Measurements from ENCODE around the gene CTU2. TPM values are rescaled to one million over a fixed set of nuclear protein-coding genes. Genes with fewer than 3 reads are reported as not detected.
A peak's percentile ranks its signal among the peaks of the same experiment; 100 is the strongest.

The CTU2 gene
- total and polyA plus RNA-seq, 10 of the 15 experiments (the other 5 are each of a cell fraction or from before 2014, with no cell fraction given) = 0.32 to 44.5 (median 18.2) TPM

DNA sequence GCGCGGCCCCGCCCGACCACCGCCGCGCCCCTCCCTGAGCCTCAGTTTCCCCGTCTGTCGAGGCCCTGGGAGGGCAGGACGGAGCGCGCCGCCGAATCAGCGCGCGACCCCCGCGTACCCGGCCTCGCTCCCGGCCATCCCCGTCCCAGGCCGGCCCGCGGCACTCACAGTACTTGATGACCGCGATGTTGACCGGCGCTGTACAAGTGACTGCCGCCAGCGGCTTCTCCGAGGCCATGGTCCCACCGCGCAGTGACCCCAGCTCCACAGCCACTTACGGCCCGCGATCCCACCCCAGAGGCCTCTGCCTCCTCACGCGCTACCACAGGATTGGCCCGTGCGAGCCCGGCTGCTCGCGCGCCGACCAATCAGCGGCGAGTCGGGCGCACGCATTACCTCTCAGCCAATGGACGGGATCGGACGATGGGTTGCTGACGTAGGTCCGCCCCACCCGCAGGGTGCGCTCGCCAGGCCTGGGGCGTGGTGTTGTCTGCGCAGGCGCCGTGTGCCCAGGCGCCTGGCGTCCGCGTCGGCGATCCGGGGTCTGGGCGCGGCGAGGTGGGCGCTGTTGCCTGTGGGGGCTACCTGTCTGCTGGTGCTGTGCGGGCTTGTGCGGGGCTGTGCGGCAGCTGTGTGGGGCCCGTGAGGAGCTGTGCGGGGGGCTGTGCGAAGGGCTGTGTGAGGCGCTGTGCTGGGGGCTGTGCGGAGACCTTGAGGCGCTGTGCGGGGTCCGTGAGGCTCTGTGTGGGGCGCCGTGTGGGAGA is 43.3 kb upstream of the CTU2 start, which contains the start of gene MVD:
Gene MVD, minus strand, starts transcription at position 249 of the 764 bp plus-strand sequence. Its CDS starts 11 bp downstream, at position 238.
- peak; percentile 96 for DNase-seq (ENCODE audit: low read depth, low spot score)
- ChIA-PET CTCF (interaction anchor here (0.7 to 1.9 kb wide), 8 partner anchors 11 to 126 kb away, joined by 3 to 6 read pairs (median 4); no protein-coding TSS in a partner anchor), RAD21 (ENCODE audit: unreplicated experiment) (interaction anchor here (1.3 to 1.9 kb wide), 2 partner anchors 22 to 44 kb away, joined by 3 to 6 read pairs; no protein-coding TSS in a partner anchor), POLR2A (interaction anchor here (0.6 to 2.4 kb wide), 10 partner anchors 10 to 211 kb away, joined by 3 to 6 read pairs (median 4); partner anchors contain the start of gene CYBA), SMC1A (ENCODE audit: uncharacterized antibody, unreplicated experiment) (interaction anchor here (1.5 kb wide), 1 partner anchor 19 kb away, joined by 5 read pairs; no protein-coding TSS in a partner anchor)
- peak within 1 kb of the TSS; percentile 80 for H2AFZ ChIP-seq (ENCODE audit: control insufficient read depth, low read depth, low read length)
- intact Hi-C loops (cut with micrococcal nuclease; ENCODE audit: unreplicated experiment) = loop anchor here (1.0 kb wide), 2 partner anchors 12 to 18 kb away; partner anchors contain the start of gene CYBA
- no TSS peak for BruUV-seq (replicated peaks)
- peak; percentile 98 for ATAC-seq
- peak within 1 kb of the TSS; percentile 75 for H3K9ac ChIP-seq (ENCODE audit: control insufficient read depth, insufficient read depth, low read length)
- peaks cover 44% of the 10 kb centered on the region for H3K79me2 ChIP-seq (ENCODE audit: control insufficient read depth, insufficient read depth, low read length)
- H3K9me3 ChIP-seq (replicated peaks; ENCODE audit: control insufficient read depth, insufficient read depth, low read length) = no peaks in the 10 kb centered on the region
- peak within 1 kb of the TSS; percentile 98 for H3K4me3 ChIP-seq
- peaks cover 1 to 4% of the 10 kb centered on the region in 2 experiments; a peak in 3 of 4 replicates for H3K36me3 ChIP-seq (ENCODE audit: control insufficient read depth in 2 of 2, insufficient read depth in 2 of 2, low read length in 1 of 2)
- H4K20me1 ChIP-seq (ENCODE audit: control insufficient read depth, insufficient read depth) = no peaks in the 10 kb centered on the region
- H3K4me1 ChIP-seq (ENCODE audit: control insufficient read depth, insufficient read depth, low read length) = peaks cover 6% of the 10 kb centered on the region; the same call in 1 of the 2 replicates
- H3K27me3 ChIP-seq (replicated peaks in 1 of 2; ENCODE audit: control insufficient read depth in 2 of 2, insufficient read depth in 2 of 2, low read length in 1 of 2) = no peaks in the 10 kb centered on the region
- in situ Hi-C loops (cut with MboI) = no loop called here
- WGBS (ENCODE audit: insufficient coverage, insufficient replicate concordance, low lambda C conversion rate, missing lambda C conversion rate) = 2% methylated on average over 75 of the region's 88 CpGs
- peak within 1 kb of the TSS; percentile 83 for H3K27ac ChIP-seq (ENCODE audit: control insufficient read depth, insufficient read depth)
- peak within 1 kb of the TSS; percentile 61 for H3K4me2 ChIP-seq (ENCODE audit: control insufficient read depth, insufficient read depth)
- FAIRE-seq = peak; percentile 100
- TF ChIP-seq CBFB (IDR thresholded peaks at IDR 0.05; ENCODE audit: low read depth) (0 out of 2 replicates have a peak, but pooled peaks have one; percentile 20), TCF12 (IDR thresholded peaks at IDR 0.05; ENCODE audit: low read depth, low read length) (peak; percentile 36; the same call in 1 of the 2 replicates), EP300 (IDR thresholded peaks at IDR 0.05; ENCODE audit: borderline replicate concordance in 1 of 2, control insufficient read depth in 1 of 2, low read depth in 2 of 2, low read length in 2 of 2) (no peak), EED (IDR thresholded peaks at IDR 0.05; ENCODE audit: low read depth) (no peak), STAT1 (conservative IDR thresholded peaks at IDR 0.05) (no peak), BMI1 (IDR thresholded peaks at IDR 0.05; ENCODE audit: borderline replicate concordance) (no peak), TBL1XR1 (IDR thresholded peaks at IDR 0.05; ENCODE audit: low read depth, low read length) (no peak)
- TF ChIP-seq, protein P1, sequence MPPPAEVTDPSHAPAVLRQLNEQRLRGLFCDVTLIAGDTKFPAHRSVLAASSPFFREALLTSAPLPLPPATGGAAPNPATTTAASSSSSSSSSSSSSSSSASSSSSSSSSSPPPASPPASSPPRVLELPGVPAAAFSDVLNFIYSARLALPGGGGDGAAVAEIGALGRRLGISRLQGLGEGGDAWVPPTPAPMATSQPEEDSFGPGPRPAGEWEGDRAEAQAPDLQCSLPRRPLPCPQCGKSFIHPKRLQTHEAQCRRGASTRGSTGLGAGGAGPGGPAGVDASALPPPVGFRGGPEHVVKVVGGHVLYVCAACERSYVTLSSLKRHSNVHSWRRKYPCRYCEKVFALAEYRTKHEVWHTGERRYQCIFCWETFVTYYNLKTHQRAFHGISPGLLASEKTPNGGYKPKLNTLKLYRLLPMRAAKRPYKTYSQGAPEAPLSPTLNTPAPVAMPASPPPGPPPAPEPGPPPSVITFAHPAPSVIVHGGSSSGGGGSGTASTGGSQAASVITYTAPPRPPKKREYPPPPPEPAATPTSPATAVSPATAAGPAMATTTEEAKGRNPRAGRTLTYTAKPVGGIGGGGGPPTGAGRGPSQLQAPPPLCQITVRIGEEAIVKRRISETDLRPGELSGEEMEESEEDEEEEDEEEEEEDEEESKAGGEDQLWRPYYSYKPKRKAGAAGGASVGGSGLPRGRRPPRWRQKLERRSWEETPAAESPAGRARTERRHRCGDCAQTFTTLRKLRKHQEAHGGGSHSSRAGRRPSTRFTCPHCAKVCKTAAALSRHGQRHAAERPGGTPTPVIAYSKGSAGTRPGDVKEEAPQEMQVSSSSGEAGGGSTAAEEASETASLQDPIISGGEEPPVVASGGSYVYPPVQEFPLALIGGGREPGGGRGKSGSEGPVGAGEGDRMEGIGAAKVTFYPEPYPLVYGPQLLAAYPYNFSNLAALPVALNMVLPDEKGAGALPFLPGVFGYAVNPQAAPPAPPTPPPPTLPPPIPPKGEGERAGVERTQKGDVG (CRISPR knock-in tag; IDR thresholded peaks at IDR 0.05) = no peak
- TF ChIP-seq, protein P2, sequence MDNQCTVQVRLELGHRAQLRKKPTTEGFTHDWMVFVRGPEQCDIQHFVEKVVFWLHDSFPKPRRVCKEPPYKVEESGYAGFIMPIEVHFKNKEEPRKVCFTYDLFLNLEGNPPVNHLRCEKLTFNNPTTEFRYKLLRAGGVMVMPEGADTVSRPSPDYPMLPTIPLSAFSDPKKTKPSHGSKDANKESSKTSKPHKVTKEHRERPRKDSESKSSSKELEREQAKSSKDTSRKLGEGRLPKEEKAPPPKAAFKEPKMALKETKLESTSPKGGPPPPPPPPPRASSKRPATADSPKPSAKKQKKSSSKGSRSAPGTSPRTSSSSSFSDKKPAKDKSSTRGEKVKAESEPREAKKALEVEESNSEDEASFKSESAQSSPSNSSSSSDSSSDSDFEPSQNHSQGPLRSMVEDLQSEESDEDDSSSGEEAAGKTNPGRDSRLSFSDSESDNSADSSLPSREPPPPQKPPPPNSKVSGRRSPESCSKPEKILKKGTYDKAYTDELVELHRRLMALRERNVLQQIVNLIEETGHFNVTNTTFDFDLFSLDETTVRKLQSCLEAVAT (IDR thresholded peaks at IDR 0.05) = 0 out of 2 replicates have a peak, but pooled peaks have one; percentile 6
- TF ChIP-seq, protein P3, sequence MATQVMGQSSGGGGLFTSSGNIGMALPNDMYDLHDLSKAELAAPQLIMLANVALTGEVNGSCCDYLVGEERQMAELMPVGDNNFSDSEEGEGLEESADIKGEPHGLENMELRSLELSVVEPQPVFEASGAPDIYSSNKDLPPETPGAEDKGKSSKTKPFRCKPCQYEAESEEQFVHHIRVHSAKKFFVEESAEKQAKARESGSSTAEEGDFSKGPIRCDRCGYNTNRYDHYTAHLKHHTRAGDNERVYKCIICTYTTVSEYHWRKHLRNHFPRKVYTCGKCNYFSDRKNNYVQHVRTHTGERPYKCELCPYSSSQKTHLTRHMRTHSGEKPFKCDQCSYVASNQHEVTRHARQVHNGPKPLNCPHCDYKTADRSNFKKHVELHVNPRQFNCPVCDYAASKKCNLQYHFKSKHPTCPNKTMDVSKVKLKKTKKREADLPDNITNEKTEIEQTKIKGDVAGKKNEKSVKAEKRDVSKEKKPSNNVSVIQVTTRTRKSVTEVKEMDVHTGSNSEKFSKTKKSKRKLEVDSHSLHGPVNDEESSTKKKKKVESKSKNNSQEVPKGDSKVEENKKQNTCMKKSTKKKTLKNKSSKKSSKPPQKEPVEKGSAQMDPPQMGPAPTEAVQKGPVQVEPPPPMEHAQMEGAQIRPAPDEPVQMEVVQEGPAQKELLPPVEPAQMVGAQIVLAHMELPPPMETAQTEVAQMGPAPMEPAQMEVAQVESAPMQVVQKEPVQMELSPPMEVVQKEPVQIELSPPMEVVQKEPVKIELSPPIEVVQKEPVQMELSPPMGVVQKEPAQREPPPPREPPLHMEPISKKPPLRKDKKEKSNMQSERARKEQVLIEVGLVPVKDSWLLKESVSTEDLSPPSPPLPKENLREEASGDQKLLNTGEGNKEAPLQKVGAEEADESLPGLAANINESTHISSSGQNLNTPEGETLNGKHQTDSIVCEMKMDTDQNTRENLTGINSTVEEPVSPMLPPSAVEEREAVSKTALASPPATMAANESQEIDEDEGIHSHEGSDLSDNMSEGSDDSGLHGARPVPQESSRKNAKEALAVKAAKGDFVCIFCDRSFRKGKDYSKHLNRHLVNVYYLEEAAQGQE (IDR thresholded peaks at IDR 0.05; ENCODE audit: low read depth, low read length) = no peak
- TF ChIP-seq, protein P4, sequence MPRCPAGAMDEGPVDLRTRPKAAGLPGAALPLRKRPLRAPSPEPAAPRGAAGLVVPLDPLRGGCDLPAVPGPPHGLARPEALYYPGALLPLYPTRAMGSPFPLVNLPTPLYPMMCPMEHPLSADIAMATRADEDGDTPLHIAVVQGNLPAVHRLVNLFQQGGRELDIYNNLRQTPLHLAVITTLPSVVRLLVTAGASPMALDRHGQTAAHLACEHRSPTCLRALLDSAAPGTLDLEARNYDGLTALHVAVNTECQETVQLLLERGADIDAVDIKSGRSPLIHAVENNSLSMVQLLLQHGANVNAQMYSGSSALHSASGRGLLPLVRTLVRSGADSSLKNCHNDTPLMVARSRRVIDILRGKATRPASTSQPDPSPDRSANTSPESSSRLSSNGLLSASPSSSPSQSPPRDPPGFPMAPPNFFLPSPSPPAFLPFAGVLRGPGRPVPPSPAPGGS (IDR thresholded peaks at IDR 0.05; ENCODE audit: borderline replicate concordance, insufficient read depth, low read depth, low read length, poor library complexity, severe bottlenecking) = no peak

Data from GM12878 (cell line).